ENCODE results near the gene RERG. TPM values are rescaled to one million over a fixed set of nuclear protein-coding genes. Genes with fewer than 3 reads are reported as not detected.

RERG gene
- total RNA-seq, 2 donors from 2014 or later, result 12.7 to 13.3 TPM

DNA sequence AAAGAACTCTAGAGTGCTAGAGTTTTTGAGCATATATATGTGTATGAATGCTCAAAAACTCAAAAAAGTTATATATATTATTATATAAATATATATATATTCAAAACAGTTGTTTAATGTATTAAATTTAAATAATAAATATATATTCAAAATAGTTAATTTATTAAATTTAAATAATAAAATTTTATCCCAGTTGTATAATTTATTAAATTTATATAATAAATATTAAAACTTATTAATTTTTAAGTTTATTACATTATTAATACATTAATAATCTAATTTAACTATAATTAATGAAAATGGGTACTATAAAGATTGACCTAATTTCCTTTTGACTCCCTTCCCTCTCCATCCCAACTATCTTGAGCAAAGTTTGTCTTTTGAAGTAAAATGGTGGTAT lies 97.8 kb downstream of the RERG start:
- no peak overlapping the region for H3K27ac ChIP-seq

DNA sequence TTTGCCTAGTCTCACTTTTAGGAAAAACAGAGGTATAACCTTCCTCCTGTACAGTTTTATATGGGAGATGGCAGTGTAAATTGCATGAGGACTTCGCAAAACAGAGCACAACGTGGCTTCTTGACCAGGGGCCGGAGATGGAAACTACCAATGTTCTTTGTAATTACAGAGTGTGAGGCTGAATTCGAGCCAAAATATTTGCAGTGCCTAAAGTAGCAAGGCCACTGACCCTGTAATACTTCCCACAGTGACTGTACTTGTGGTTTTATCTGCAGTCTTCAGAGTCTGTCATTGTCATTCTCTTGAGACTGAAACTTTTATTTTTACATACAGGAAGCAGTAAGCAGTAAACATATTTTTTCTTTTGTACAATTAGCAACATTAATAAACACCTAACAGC lies 98.9 kb downstream of the RERG start:
- no peak overlapping the region for H3K27ac ChIP-seq
- TF ChIP-seq POLR2A (IDR thresholded peaks at IDR 0.05) (no peak), CTCF (IDR thresholded peaks at IDR 0.05) (no peak), POLR2AphosphoS5 (IDR thresholded peaks at IDR 0.05) (no peak)
- intact Hi-C loops (cut with DNase I), result no loop called here
- no peaks in the 10 kb centered on the region for H3K27me3 ChIP-seq (replicated peaks; ENCODE audit: insufficient read depth)
- no peaks in the 10 kb centered on the region for H3K9me3 ChIP-seq
- no peak overlapping the region for H3K4me3 ChIP-seq
- H3K4me1 ChIP-seq (replicated peaks), result no peaks in the 10 kb centered on the region
- no peaks in the 10 kb centered on the region for H3K36me3 ChIP-seq
- 54% methylated on average over 4 of the region's 4 CpGs for WGBS
- no peak for DNase-seq (ENCODE audit: low spot score)

More for the DNA sequence above, 97.8 kb downstream of the RERG start:
- intact Hi-C loops (cut with DNase I), result no loop called here
- Histone ChIP-seq H3K9me3 (no peaks in the 10 kb centered on the region), H3K36me3 (no peaks in the 10 kb centered on the region), H3K4me3 (no peak overlapping the region), H3K4me1 (replicated peaks) (no peaks in the 10 kb centered on the region), H3K27me3 (replicated peaks; ENCODE audit: insufficient read depth) (no peaks in the 10 kb centered on the region)
- no peak for TF ChIP-seq CTCF (IDR thresholded peaks at IDR 0.05)
- no peak for TF ChIP-seq POLR2A (IDR thresholded peaks at IDR 0.05)
- no peak for TF ChIP-seq POLR2AphosphoS5 (IDR thresholded peaks at IDR 0.05)
- DNase-seq (ENCODE audit: low spot score), result no peak

DNA sequence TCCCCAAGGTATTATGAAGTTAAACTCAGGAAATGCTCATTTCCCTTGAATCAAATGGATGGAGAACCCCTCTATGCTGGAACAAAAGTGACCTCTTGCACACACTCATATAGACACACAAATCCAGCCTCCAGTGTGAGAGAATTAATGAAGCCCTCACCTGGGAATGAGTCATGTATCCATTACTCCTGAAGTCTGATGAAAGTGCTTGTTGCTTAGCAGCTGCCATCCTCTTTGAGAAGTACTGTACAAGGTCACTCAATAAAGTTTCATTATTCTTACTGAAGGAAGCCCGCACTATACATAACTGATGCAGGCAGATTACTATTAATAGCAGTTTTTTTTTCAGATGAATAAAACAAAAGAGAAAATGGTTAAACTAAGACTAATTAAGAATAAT lies 102.3 kb downstream of the RERG start:
- TF ChIP-seq CTCF (IDR thresholded peaks at IDR 0.05) (no peak), POLR2A (IDR thresholded peaks at IDR 0.05) (no peak), POLR2AphosphoS5 (IDR thresholded peaks at IDR 0.05) (no peak)
- WGBS, result 42% methylated on average over 1 of the region's 1 CpG
- Histone ChIP-seq H3K4me1 (replicated peaks) (no peaks in the 10 kb centered on the region), H3K27ac (no peak overlapping the region), H3K9me3 (no peaks in the 10 kb centered on the region), H3K36me3 (no peaks in the 10 kb centered on the region), H3K27me3 (replicated peaks; ENCODE audit: insufficient read depth) (no peaks in the 10 kb centered on the region), H3K4me3 (no peak overlapping the region)
- intact Hi-C loops (cut with DNase I), result no loop called here
- DNase-seq (ENCODE audit: low spot score), result no peak

DNA sequence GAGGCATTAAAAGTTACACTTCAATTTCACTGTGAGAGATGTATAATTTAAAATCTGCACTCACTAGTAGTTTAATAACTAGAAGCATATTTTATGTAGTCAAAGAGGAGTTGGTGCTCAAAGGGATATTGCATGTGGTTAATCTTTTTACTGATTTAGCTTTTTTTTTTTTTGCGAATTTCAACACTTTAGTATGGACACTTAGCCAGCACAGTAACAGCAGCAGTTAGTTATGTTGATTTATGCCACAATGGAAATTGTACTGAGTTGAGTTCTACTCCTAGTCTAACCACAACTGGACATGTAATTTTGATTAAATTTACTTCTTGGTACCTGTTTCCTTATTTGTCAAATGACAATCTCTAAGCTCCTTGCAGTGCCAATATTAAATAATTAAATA lies 104.2 kb downstream of the RERG start:
- TF ChIP-seq CTCF (IDR thresholded peaks at IDR 0.05), result no peak
- TF ChIP-seq POLR2A (IDR thresholded peaks at IDR 0.05), result no peak
- TF ChIP-seq POLR2AphosphoS5 (IDR thresholded peaks at IDR 0.05), result no peak
- H3K27ac ChIP-seq, result no peak overlapping the region
- DNase-seq (ENCODE audit: low spot score), result no peak
- H3K9me3 ChIP-seq, result no peaks in the 10 kb centered on the region
- no peaks in the 10 kb centered on the region for H3K36me3 ChIP-seq
- intact Hi-C loops (cut with DNase I), result no loop called here
- WGBS, result 84% methylated on average over 1 of the region's 1 CpG
- no peak overlapping the region for H3K4me3 ChIP-seq
- no peaks in the 10 kb centered on the region for H3K4me1 ChIP-seq (replicated peaks)
- H3K27me3 ChIP-seq (replicated peaks; ENCODE audit: insufficient read depth), result no peaks in the 10 kb centered on the region

DNA sequence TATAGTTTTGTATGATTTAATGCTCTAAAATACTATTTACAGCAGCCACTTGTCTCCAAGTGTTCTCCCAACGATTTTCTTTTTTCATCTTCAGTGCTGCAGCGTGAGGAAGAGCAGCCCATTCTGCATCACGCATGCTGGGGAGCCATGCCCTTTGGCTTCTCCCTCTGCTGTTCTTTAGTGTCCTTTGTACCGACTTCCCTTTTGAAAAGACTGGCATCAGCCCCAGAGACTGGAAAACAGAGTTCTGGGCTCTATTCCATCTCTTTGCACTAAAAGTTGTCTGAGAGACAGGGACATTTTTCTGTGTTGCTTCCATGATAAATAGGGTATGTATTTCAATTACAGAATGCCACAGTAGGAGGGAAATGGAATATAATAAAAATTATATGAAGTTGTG lies 105.1 kb downstream of the RERG start:
- H3K27ac ChIP-seq, result no peak overlapping the region
- no peaks in the 10 kb centered on the region for H3K9me3 ChIP-seq
- intact Hi-C loops (cut with DNase I), result no loop called here
- no peaks in the 10 kb centered on the region for H3K4me1 ChIP-seq (replicated peaks)
- H3K36me3 ChIP-seq, result no peaks in the 10 kb centered on the region
- no peaks in the 10 kb centered on the region for H3K27me3 ChIP-seq (replicated peaks; ENCODE audit: insufficient read depth)
- DNase-seq (ENCODE audit: low spot score), result no peak
- TF ChIP-seq CTCF (IDR thresholded peaks at IDR 0.05) (no peak), POLR2AphosphoS5 (IDR thresholded peaks at IDR 0.05) (peak; percentile 10)
- H3K4me3 ChIP-seq, result no peak overlapping the region
- WGBS, result 11% methylated on average over 4 of the region's 4 CpGs

All from prostate gland (tissue), 2 donors.